ENCODE results near the gene ITPKA.

ITPKA gene

DNA sequence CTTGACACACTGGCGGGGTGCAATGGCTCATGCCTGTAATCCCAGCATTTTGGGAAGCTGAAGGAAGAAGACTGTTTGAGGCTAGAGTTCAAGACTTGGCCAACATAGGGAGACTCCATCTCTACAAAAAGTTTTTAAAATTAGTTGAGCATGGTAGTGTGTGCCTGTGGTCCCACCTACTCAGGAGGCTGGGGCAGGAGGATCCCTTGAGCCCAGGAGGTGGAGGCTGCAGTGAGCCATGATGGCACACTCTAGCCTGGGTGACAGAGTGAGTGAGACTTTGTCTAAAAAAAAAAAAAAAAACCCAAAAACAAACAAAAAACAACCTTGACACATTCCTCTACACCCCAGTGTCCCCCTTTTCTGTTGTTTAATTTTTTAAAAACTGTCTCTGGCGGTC lies 4.0 kb upstream of the ITPKA start:
- no peak for DNase-seq (ENCODE audit: low read depth in 2 of 2, low spot score in 1 of 2)

DNA sequence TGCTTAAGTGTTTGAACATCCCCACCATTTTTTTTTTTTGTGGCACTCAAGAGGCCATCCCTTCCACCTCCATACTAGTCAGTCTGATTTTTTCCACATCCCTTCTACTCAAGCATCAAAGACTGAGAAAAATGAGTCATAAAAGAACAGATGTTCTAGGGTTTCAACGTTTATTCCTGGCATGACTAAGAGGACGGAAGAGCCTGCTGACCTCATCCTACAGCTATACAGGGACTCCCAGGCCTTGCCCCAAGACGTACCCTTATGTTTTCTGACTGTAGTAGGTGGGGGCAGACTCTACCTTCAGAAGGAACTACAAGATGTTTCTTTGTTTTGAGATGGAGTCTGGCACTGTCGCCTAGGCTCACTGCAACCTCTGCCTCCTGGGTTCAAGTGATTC lies 3.3 kb upstream of the ITPKA start:
- DNase-seq (ENCODE audit: low read depth in 2 of 2, low spot score in 1 of 2): no peak

DNA sequence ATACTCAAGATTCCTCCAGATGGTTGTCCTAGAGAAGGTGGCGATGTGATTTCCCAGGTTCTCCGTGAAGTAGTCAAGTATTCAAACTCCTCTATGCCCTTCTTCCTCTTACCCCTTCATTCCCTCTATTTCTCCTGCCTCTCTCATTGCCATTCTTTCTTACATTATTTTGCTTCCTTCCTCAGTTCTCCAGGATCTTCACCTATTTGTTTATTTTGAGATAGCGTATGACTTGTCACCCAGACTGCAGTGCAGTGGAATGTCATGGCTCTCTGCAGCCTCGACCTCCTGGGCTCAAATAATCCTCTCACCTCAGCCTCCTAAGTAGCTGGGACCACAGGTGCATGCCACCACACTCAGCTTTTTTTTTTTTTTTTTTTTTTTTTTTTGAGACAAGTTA lies 1.8 kb upstream of the ITPKA start:
- no peak for DNase-seq (ENCODE audit: low read depth in 2 of 2, low spot score in 1 of 2)

DNA sequence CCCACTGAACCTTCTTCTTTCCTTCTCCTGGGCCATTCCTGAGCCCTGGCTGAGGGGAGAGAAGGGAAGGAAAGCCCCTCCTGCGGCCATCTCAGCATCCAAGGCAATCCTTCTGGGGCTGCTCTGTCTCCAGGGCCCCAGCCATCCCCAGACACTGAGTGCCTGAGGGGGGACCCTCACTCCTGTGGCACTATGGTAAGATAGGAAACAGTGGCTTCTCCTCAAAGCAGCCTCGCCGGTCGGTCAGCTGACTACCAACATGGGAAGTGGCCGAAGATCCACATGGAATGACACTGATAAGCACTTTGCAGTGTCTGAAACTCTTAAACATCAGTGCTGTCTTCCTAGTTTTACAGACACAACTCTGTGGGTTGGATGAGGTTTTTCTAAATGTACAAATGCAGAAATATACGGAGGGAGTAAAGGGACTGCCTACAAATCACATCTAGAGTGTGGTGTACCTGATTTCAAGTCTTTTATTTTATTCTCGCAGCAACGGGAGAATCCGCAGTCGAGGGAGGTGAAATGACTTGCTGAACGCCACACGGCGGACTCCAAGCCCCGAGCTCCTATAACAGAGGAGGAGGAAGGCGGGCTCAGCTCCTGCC lies 973 bp upstream of the ITPKA start:
- DNase-seq (ENCODE audit: low read depth in 2 of 2, low spot score in 1 of 2): no peak

DNA sequence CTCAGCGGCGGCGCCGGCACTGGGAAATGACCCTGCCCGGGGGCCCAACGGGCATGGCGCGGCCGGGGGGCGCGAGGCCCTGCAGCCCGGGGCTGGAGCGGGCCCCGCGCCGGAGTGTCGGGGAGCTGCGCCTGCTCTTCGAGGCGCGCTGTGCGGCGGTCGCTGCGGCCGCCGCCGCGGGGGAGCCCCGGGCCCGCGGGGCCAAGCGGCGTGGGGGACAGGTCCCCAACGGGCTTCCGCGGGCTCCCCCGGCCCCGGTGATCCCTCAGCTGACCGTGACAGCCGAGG lies 172 bp downstream of the ITPKA start:
- DNase-seq (ENCODE audit: low read depth in 2 of 2, low spot score in 1 of 2): no peak

DNA sequence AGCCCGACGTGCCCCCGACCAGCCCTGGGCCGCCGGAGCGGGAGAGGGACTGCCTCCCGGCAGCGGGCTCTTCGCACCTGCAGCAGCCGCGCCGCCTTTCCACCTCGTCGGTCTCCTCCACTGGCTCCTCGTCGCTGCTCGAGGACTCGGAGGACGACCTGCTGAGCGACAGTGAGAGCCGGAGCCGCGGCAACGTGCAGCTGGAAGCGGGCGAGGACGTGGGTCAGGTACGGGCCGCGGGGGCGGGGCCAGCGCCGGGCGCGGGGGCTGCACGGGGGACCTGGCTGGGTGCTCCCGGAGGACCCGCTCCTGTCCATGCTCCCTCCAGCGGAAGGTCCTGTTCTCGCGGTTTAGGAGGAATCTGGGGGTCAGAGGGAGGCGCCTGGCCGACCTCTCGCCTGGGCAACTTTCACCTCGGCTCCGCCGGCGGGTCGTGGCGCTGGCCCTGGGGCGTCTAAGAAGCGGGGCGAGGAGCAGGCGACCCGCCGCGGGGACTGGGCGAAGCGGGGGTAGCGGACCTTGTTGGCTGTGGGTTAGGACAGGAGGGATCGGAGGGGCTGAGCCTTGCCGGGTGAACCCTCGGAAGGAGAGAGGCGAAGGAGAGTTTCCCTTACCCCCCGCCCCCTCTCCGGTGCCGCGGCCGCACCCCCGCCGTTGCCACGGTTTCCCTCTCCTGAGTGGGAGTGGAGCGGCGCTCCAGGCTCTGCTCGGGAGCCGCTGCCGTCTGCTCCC lies 682 bp downstream of the ITPKA start:
- DNase-seq (ENCODE audit: low read depth in 2 of 2, low spot score in 1 of 2): no peak

DNA sequence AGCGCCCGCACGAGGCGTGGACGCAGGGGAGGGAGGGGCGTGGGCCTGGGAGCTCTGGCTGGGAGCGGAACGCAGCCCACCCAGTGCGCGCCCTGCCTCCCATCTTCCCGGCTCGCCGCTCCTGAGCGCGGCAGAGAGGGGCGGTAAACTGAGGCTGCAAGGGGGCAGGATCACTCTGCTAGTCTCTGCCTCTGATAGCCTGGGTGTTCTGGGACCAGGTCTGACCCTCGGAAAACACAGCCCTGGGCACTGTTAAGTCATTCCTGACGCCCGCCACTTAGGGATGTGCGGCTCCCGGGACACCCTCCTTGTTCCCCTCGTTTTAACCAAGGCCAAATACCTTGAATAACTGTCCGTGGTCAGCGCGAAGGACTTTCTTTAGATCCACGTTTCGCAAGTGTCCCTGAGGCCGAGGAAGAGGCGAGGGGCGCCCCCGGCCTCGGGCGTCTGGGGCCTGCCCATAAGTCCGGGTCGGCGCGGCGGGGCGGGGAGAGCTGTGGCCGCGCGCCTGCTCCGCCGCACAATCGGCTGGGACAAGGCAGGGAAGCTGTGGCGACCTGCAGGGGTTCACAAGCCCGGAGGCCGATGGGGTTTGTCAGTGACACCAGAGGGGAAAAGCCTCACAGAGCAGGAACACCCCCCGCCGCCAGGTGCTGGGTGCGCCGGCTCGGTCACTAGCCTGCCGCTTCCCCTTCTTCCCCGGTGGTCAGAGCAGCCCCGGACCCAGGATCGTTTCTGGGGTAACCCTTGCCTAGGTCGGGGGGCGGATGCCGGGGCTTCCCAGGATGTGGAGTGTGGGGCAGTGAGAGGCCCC lies 1.5 kb downstream of the ITPKA start:
- no peak for DNase-seq (ENCODE audit: low read depth in 2 of 2, low spot score in 1 of 2)

DNA sequence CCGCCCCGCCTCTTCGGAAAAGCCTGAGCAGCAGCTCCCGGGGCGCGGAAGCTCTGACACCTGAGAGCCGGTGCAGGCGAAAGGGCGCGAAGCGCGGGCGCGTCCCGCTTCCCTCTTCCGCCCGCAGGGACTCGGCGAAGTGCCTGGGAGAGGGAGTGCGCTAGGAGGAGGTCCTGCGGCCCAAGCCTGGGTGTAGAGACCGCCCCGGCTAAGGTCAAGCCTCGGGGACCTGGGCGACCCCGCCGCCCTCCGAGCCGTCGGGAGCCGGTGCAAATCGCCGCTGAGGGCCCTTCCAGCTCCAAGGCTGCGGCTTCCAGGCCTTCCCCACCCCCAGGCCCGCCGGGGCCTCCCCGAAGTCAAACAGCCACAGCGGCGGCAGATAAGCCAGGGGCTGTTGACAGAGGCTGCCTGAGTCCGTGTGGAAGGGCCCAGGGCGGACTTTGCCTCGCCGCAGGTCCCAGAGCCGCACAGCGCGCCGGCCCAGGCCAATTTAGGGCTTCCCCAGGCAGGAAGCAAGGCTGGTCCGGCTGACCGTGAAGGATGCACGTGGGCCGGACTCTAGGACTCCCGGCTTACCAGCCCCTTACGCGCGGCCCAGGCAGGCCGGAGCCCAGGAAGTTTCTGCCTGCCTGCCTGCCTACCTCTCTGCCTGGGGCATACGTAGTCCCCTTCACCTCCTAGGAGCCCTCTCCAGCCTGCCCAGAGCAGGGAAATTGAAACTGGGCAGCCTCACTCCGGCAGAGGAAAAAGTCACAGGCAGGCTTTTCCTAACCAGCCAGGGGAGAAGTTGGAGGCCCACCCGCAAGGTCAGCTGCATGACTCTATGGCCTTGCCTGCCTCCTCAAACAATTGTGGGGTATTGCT lies 2.3 kb downstream of the ITPKA start:
- no peak for DNase-seq (ENCODE audit: low read depth in 2 of 2, low spot score in 1 of 2)

DNA sequence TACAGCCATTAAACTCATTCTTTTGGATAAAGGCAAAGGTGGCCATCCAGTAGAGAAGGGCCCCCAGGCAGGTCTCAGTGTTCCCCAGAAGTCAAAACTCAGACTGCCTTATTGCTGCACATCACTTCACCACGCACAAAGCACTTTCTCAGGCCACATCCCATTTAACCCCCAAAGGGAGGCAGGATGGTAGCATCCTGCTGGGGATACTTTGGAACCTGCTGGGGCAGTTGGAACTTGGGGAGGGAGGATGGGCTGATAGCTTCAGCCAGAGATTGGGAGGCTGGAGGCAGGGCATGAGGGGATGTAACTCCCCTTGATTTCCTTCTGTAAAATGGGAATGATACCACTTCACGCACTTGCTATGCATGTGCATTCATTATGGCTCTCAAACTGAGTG lies 5.0 kb downstream of the ITPKA start:
- DNase-seq (ENCODE audit: low read depth in 2 of 2, low spot score in 1 of 2): no peak

DNA sequence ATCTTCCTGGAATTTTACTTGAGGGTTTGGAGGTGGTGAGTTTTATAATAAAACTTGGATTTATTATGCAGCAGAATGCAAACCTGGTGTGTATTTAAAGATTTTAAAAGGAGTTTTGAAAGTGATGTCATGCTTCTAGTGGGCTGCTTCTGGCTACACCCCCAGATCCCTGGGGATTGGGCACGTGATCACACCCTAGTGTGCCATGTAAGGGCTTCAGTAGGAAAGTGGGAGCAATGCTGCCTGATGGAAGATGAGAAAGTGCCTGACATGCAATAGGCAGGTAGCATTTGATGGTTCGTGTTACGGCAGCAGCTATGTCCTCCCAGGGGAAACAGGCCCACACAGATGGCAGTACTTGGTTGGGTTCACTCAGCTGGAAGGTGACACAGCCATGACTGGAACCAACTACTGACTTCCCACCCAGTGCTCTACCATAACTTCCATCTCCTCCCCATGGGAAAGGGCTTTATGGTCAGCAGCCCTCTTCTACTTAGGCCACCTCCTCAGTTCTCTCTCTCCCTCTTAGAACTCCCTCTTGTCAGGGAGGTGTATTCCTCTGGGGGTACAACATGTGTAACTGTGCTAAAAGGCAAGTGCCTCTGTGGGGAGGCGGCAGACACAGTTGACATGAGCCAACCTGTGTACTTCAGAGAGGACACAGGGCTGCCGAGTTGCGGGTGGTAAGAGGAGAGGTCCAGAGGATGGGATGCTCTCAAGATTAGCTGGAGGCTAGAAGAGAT lies 5.6 kb downstream of the ITPKA start:
- no peak for DNase-seq (ENCODE audit: low read depth in 2 of 2, low spot score in 1 of 2)

DNA sequence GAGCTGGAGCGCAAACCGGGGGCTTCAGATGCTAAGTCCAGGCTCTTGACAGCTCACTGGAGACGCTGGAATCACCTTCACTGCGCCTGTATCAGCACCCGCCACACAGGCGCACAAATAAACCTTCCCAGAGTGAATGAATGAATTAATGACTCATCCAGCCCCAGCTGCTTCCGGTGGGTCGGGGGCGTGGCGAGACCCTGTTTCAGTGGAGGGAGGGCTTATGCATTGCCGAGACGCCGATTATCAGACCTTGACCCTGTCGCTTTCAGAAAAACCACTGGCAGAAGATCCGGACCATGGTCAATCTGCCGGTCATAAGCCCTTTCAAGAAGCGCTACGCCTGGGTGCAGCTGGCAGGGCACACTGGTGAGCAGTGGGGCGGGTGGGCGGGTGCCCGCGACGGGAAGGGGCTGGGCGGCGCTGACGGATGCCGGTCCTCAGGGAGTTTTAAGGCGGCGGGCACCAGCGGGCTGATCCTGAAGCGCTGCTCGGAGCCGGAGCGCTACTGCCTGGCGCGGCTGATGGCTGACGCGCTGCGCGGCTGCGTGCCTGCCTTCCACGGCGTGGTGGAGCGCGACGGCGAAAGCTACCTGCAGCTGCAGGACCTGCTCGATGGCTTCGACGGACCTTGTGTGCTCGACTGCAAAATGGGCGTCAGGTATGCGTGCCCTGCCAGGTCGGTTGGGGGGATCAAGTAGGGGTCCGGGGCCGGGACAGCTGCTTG lies 7.7 kb downstream of the ITPKA start:
- DNase-seq (ENCODE audit: low read depth in 2 of 2, low spot score in 1 of 2): no peak

DNA sequence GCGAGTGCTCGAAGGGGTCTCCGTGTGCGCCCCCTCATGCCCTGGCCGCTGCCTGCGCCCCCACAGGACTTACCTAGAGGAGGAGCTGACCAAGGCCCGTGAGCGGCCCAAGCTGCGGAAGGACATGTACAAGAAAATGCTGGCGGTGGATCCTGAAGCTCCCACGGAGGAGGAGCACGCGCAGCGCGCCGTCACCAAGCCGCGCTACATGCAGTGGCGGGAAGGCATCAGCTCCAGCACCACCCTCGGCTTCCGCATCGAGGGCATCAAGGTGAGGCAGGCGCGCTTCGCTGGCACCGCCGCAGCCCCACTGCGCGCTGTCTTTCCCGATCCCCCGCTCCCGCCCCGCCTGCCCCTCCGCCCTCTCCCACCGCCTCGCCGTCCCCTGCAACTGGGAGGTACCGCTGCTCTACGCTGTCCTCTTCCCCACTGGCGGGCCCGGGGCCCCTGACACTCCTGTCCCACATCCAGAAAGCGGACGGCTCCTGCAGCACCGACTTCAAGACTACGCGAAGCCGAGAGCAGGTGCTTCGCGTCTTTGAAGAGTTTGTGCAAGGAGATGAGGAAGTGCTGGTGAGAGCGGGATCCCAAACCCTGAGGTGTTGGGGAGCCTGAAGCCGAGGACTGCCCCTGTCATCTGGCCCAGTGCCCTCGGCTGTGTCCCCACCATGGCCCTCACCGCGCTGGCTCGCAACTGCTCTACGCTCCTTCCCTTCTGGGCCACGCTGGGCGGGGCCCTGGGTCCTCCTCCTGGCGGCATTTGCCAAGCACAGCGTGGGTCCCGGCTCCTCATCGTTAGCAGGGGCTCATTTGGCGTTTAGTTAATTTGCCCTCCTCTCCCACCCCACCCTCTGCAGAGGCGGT lies 8.5 kb downstream of the ITPKA start:
- DNase-seq (ENCODE audit: low read depth in 2 of 2, low spot score in 1 of 2): no peak

DNA sequence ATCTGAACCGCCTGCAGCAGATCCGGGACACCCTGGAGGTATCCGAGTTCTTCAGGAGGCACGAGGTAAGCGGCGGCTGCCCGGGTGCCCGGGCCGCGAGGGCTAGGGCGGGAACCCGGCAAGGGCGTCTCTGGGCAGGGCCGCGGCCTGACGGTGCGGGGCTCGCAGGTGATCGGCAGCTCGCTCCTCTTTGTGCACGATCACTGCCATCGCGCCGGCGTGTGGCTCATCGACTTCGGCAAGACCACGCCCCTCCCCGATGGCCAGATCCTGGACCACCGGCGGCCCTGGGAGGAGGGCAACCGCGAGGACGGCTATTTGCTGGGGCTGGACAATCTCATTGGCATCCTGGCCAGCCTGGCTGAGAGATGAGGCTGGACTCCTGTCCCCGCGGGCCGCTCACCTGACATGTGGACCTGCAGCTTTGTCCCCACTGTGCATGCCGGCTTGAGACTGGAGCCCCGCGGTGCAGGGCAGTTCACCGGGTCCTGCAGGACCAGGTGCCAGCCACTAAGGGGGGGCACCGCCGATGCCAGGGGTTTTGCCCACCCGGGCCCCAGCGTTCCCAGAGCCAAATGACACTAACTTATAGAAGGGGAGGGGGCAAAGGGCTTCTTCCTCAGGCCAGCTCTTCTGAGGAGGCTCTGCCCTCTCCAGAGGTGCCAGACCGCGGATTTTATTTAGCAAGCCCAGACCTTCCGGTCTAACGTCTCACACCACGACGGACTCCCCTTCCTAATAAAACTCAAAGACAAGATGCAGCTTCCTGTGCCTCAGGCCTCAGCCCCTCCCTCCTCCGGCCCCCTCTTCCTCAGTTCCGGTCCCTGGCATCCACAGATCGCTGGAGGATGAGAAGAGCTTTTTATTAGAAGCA lies 9.4 kb downstream of the ITPKA start:
- no peak for DNase-seq (ENCODE audit: low read depth in 2 of 2, low spot score in 1 of 2)

DNA sequence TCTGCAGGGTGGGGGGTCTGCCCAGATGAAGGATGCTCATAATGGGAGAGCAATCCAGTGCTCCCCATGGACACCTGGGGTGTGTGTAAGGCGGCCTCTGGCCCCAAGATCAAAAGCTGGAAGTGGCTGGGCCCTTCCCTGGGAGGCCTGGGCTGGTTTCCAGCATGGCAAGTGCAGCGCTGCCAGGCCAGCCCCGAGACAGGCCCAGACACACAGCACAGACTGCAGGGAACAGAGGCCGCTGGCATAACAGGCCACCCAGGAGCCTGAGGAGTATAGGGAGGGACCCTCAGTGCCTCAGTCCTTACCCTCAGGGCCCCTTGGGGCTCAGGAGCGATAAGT lies 10.0 kb downstream of the ITPKA start:
- DNase-seq (ENCODE audit: low read depth in 2 of 2, low spot score in 1 of 2): no peak

DNA sequence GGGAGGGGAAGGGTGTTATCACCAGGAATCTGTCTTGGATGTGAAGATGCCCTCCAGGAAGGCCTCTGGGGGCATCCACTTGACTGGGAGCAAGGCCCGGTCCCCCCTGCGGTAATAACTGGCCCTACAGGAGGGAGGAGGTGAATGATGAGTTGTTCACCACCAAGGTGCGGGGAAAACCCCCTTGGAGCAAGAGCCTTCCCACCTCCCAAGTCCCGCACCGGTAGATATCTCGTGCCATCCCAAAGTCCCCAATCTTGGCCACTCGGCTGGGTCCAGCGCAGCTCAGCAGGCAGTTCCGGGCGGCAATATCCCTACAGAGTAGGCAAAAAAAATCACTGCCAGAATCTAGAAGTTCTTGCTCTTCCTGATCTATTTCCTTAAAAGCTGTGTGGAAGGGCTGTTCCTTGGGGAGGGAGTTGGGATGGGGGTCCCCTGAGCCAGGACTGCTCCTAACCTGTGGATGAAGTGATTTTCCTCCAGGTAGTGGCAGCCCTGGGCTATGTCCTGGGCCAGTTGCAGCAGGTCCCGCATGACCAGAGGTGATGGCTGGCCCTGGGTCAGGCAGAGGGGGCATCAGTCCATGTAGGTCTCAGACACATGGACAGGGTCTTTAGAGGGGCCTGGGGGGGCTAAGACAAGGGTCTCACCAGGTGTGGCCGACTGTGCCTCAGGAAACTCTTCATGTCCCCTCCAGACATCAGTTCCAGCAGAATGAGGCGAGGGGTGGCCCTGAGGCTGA lies 11.2 kb downstream of the ITPKA start:
- no peak for DNase-seq (ENCODE audit: low read depth in 2 of 2, low spot score in 1 of 2)

DNA sequence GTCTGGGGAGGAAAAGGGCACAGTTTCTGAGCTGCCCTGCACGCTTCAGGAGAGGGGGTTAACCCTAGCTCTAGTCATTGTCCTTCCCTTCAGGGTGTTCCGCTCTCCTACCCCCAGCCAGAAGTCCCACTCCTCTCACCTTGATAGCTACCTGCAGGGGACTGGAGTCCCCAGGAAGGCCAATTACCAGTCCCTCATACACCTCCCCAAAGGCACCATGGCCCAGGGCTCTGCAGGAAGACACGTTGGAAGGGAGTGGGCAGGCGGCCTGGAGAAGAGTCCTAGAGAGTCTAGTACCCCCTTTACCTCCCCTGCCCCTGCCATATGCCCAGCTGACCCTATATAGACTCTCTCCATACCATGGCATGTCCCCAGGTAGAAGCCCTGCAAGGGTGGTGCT lies 12.1 kb downstream of the ITPKA start:
- DNase-seq (ENCODE audit: low read depth in 2 of 2, low spot score in 1 of 2): no peak

DNA sequence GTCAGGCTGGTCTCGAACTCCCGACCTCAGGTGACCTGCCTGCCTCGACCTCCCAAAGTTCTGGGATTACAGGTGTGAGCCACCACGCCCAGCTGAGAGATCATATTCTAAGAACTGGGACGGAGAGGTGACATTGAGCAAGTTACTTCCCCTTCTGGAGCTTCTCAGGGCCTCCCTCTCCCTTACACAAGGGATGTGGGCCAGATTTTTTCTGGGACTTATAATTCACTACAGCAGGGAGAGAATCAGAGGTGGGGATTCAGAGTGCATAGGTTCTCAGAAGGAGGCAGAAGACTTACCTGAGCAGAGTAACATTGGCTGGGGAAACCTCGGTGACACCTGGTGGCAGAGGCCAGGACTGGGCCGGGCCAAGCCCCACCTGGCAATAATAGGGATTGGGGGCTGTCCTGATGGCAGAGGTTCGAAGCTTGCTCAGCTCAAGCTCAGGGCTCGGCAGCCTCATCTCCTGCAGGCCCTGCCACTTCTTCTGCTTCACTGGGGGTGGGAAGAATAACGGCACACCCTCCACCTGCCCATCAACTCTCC lies 13.2 kb downstream of the ITPKA start:
- DNase-seq (ENCODE audit: low read depth in 2 of 2, low spot score in 1 of 2): no peak
